Fibroblast of lung (primary cell): ENCODE data around the gene ARL10.

Experiments used
- CTCF ChIP-seq, 2 donors: IDR thresholded peaks in 1 of 2; conservative IDR thresholded peaks in 1 of 2; 1 replicate in 1 of 2; 2 replicates in 1 of 2; pipeline ENCODE4 v1.5.1; 2011 to 2012; ENCODE audit warnings: low read length in 2 of 2, control low read depth in 1 of 2, inconsistent platforms in 1 of 2, low read depth in 1 of 2, mild to moderate bottlenecking in 1 of 2
- EZH2 ChIP-seq: IDR thresholded peaks from 2 replicates; pipeline ENCODE4 v1.5.1; 2012; ENCODE audit warnings: low read length, control low read depth, mild to moderate bottlenecking; ENCODE audit errors: missing control alignments

GRCh38 chr5:176388444-176389134 lies 23.3 kb downstream of the ARL10 start, which contains the start of the genes HIGD2A and NOP16:
- TF ChIP-seq CTCF (conservative IDR thresholded peaks at IDR 0.05 in 1 of 2, IDR thresholded peaks at IDR 0.05 in 1 of 2; ENCODE audit: low read depth in 1 of 2, low read length in 2 of 2) (no peak), EZH2 (no peak)
